Stimulated activated CD8-positive, alpha-beta memory T cell treated with anti-CD3 and anti-CD28 coated beads, Interleukin-15, amount 100 ng/mL, for 1 hour (primary cell): ENCODE results near the gene NKD1.
"Not testable (repeated sequence)": the region's sequence is repeated elsewhere in the genome, so short reads cannot be mapped to it uniquely, and the experiment has no call there.

Experiments
- DNase-seq: peaks from one replicate; pipeline ENCODE4 v3.0.0-alpha.2; 2020; ENCODE audit warnings: low read depth

NKD1 gene

GRCh38 chr16:50519602-50520001 lies 28.6 kb upstream of the NKD1 start:
- DNase-seq: no peak

GRCh38 chr16:50520451-50521245 lies 27.5 kb upstream of the NKD1 start:
- no peak for DNase-seq

- no peak for DNase-seq
Measured at GRCh38 chr16:50521246-50521900, 26.8 kb upstream of the NKD1 start.

- no peak for DNase-seq
Measured at GRCh38 chr16:50522324-50522723, 25.9 kb upstream of the NKD1 start.

GRCh38 chr16:50523710-50524109 lies 24.5 kb upstream of the NKD1 start:
- DNase-seq: no peak

GRCh38 chr16:50525262-50525661 lies 22.9 kb upstream of the NKD1 start:
- DNase-seq: no peak

- DNase-seq: no peak
Measured at GRCh38 chr16:50525716-50526115, 22.5 kb upstream of the NKD1 start.

GRCh38 chr16:50526249-50526648 lies 21.9 kb upstream of the NKD1 start:
- no peak for DNase-seq

- no peak for DNase-seq
Measured at GRCh38 chr16:50526796-50527195, 21.4 kb upstream of the NKD1 start.

- no peak for DNase-seq
Measured at GRCh38 chr16:50528820-50529219, 19.4 kb upstream of the NKD1 start.

- no peak for DNase-seq
Measured at GRCh38 chr16:50529334-50529733, 18.9 kb upstream of the NKD1 start.

GRCh38 chr16:50530277-50531236 lies 17.6 kb upstream of the NKD1 start:
- no peak for DNase-seq

- no peak for DNase-seq
Measured at GRCh38 chr16:50531359-50531758, 16.8 kb upstream of the NKD1 start.

GRCh38 chr16:50531901-50532300 lies 16.3 kb upstream of the NKD1 start:
- no peak for DNase-seq

- DNase-seq: no peak
Measured at GRCh38 chr16:50532576-50532975, 15.6 kb upstream of the NKD1 start.

- no peak for DNase-seq
Measured at GRCh38 chr16:50533317-50533716, 14.9 kb upstream of the NKD1 start.

- no peak for DNase-seq
Measured at GRCh38 chr16:50534091-50534490, 14.1 kb upstream of the NKD1 start.

- no peak for DNase-seq
Measured at GRCh38 chr16:50534556-50534955, 13.6 kb upstream of the NKD1 start.

- DNase-seq: no peak
Measured at GRCh38 chr16:50534958-50535357, 13.2 kb upstream of the NKD1 start.

- DNase-seq: no peak
Measured at GRCh38 chr16:50535506-50536257, 12.5 kb upstream of the NKD1 start.

- not testable (repeated sequence) for DNase-seq
Measured at GRCh38 chr16:50536258-50536645, 11.9 kb upstream of the NKD1 start.
